Erythroblast (primary cell): ENCODE measurements around the gene DCP1B.

Experiments
- GATA1 ChIP-seq: IDR thresholded peaks from 2 replicates; pipeline ENCODE4 v1.6.1; 2011; ENCODE audit warnings: low read depth, mild to moderate bottlenecking, control low read depth, low read length, moderate library complexity
- POLR2A ChIP-seq: IDR thresholded peaks from 2 replicates; pipeline ENCODE4 v1.6.1; 2011; ENCODE audit warnings: mild to moderate bottlenecking, low read length

- TF ChIP-seq POLR2A (no peak), GATA1 (no peak)
These were observed 15.1 kb downstream of the DCP1B start for GRCh38 chr12:1989111-1989510.
